Measurements from ENCODE around the gene SVIL.

DNA sequence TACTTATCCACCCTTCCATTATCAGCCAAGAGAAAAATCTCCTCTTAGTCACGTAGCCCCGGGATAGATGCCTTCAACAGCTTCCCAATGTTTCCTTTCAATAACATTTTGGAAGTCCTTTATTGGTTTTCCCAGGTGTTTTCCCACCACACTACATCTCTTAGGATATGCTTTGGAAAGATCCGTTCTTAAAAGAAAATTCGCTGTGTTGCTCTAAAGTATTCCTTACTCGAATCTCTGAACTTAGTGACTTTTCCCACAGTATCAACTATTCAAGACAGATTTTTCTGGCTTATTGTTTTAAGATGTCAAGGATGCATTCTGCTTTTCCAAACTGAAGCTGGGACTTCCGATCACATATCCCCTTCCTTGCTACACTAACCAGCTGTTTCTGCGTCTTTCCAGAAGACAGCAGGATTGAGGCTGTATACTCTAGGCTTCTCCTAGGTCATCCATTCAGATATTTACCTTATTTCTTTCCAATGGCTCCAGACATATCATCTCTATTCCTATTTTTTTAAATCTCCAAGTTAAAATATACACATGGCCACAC is 36.5 kb upstream of the SVIL start:
- no peak for TF ChIP-seq POLR2AphosphoS5 (IDR thresholded peaks at IDR 0.05; ENCODE audit: borderline replicate concordance, low read depth, low read length)
- no peak for TF ChIP-seq EZH2 (IDR thresholded peaks at IDR 0.05)
- no peak for TF ChIP-seq FOXP2 (optimal IDR thresholded peaks at IDR 0.05; ENCODE audit: control extremely low read depth, extremely low read length, insufficient read depth)
